ENCODE measurements around the gene HSPB6. TPM values are rescaled to one million over a fixed set of nuclear protein-coding genes. Genes with fewer than 3 reads are reported as not detected.
A peak's percentile ranks its signal among the peaks of the same experiment; 100 is the strongest.

Gene HSPB6
- total RNA-seq, 2 experiments from 2014 or later, result 0.40 to 0.55 TPM

GRCh38 chr19:35712567-35713505 lies 44.0 kb downstream of the HSPB6 start:
- peak overlapping the region; percentile 92 for H3K4me3 Mint-ChIP-seq
- peak; percentile 88 for DNase-seq
- no peaks in the 10 kb centered on the region for H3K27me3 Mint-ChIP-seq (ENCODE audit: low read depth)
- intact Hi-C loops (cut with micrococcal nuclease), result loop anchor here (1.0 to 10.0 kb wide), 11 partner anchors 11 to 1441 kb away; partner anchors contain the start of genes ALKBH6, ARHGAP33, CAPNS1 and OVOL3
- CTCF ChIA-PET, result interaction anchor here (0.7 to 6.3 kb wide), 6 partner anchors 11 to 164 kb away, joined by 3 to 120 read pairs (median 8); no protein-coding TSS in a partner anchor
- peak overlapping the region; percentile 100 for H3K27ac Mint-ChIP-seq
- H3K4me1 Mint-ChIP-seq (ENCODE audit: low read depth), result peaks cover 44% of the 10 kb centered on the region
- peaks cover 42% of the 10 kb centered on the region for H3K36me3 Mint-ChIP-seq (ENCODE audit: low read depth)
- H3K9me3 Mint-ChIP-seq, result peaks cover 2% of the 10 kb centered on the region

- Mint-ChIP-seq H3K4me3 (peak overlapping the region; percentile 52), H3K36me3 (ENCODE audit: low read depth) (peaks cover 31% of the 10 kb centered on the region), H3K27ac (peak overlapping the region; percentile 100), H3K27me3 (ENCODE audit: low read depth) (no peaks in the 10 kb centered on the region), H3K9me3 (peaks cover 2% of the 10 kb centered on the region), H3K4me1 (ENCODE audit: low read depth) (peaks cover 44% of the 10 kb centered on the region)
- intact Hi-C loops (cut with micrococcal nuclease), result loop anchor here (1.0 to 10.0 kb wide), 6 partner anchors 189 to 1439 kb away; partner anchors contain the start of genes CAPNS1, FFAR1, NFKBID and OVOL3
- CTCF ChIA-PET, result interaction anchor here (1.0 to 6.3 kb wide), 3 partner anchors 9 to 17 kb away, joined by 5 to 120 read pairs (median 43); no protein-coding TSS in a partner anchor
- DNase-seq, result peak; percentile 87
Observed at GRCh38 chr19:35710784-35711723, 45.8 kb downstream of the HSPB6 start.

GRCh38 chr19:35708391-35708790 lies 48.4 kb downstream of the HSPB6 start:
- peak overlapping the region; percentile 61 for H3K27ac Mint-ChIP-seq
- no peak overlapping the region for H3K4me3 Mint-ChIP-seq
- CTCF ChIA-PET, result interaction anchor here (1.1 to 1.3 kb wide), 2 partner anchors 9 to 14 kb away, joined by 4 to 6 read pairs; no protein-coding TSS in a partner anchor
- intact Hi-C loops (cut with micrococcal nuclease), result no loop called here
- no peaks in the 10 kb centered on the region for H3K27me3 Mint-ChIP-seq (ENCODE audit: low read depth)
- no peak for DNase-seq
- H3K4me1 Mint-ChIP-seq (ENCODE audit: low read depth), result peaks cover 39% of the 10 kb centered on the region
- H3K9me3 Mint-ChIP-seq, result peaks cover 2% of the 10 kb centered on the region
- peaks cover 5% of the 10 kb centered on the region for H3K36me3 Mint-ChIP-seq (ENCODE audit: low read depth)

Other genes with a start within 250 kb of the HSPB6 start
- gene DMKN, start 243.4 kb downstream of the HSPB6 start, total RNA-seq, result 1 to 10 TPM in 1 of 2 experiments, under 1 TPM in 1; 0.86 to 1.7 TPM
- not detected for gene SBSN, start 228.7 kb downstream of the HSPB6 start, total RNA-seq
- gene GAPDHS, start 223.6 kb downstream of the HSPB6 start, total RNA-seq, result not detected
- gene TMEM147, start 211.4 kb downstream of the HSPB6 start, total RNA-seq, result 10 to 100 TPM; 63.1 to 63.4 TPM
- gene ATP4A, start 193.4 kb downstream of the HSPB6 start, total RNA-seq, result not detected
- gene PMIS2, start 170.9 kb downstream of the HSPB6 start, total RNA-seq, result not detected
- gene HAUS5, start 144.3 kb downstream of the HSPB6 start, total RNA-seq, result 10 to 100 TPM; 40.4 to 42.5 TPM
- 10 to 100 TPM; 64.2 to 66.2 TPM for gene RBM42, start 128.0 kb downstream of the HSPB6 start, total RNA-seq
- gene ETV2, start 115.3 kb downstream of the HSPB6 start, total RNA-seq, result under 1 TPM; 0.52 to 0.84 TPM
- 100 to 1,000 TPM; 499 to 512 TPM for gene COX6B1, start 108.7 kb downstream of the HSPB6 start, total RNA-seq
- under 1 TPM in 1 of 2 experiments, not detected in 1; 0.21 TPM for gene UPK1A, start 90.5 kb downstream of the HSPB6 start, total RNA-seq
- gene ZBTB32, start 52.5 kb downstream of the HSPB6 start, total RNA-seq, result 100 to 1,000 TPM; 174 to 181 TPM
- gene KMT2B, start 39.0 kb downstream of the HSPB6 start, total RNA-seq, result 10 to 100 TPM; 62.0 to 65.8 TPM
- gene IGFLR1, start 14.6 kb downstream of the HSPB6 start, total RNA-seq, result 10 to 100 TPM; 51.0 to 52.8 TPM
- gene U2AF1L4, start 11.6 kb downstream of the HSPB6 start, total RNA-seq, result 10 to 100 TPM; 41.8 to 44.2 TPM
- 10 to 100 TPM; 32.4 to 37.7 TPM for gene PSENEN, start 11.4 kb downstream of the HSPB6 start, total RNA-seq
- gene LIN37, start 8.5 kb downstream of the HSPB6 start, total RNA-seq, result 1 to 10 TPM; 5.7 to 9.7 TPM
- gene PROSER3, start 1.1 kb upstream of the HSPB6 start, total RNA-seq, result 10 to 100 TPM; 45.3 to 47.4 TPM
- 10 to 100 TPM; 49.5 to 61.6 TPM for gene ARHGAP33, start 18.5 kb upstream of the HSPB6 start, total RNA-seq
- gene PRODH2, start 55.8 kb upstream of the HSPB6 start, total RNA-seq, result not detected
- under 1 TPM in 1 of 2 experiments, not detected in 1; 0.05 TPM for gene NPHS1, start 95.5 kb upstream of the HSPB6 start, total RNA-seq
- gene KIRREL2, start 99.9 kb upstream of the HSPB6 start, total RNA-seq, result 1 to 10 TPM; 1.0 to 1.1 TPM
- gene APLP1, start 111.5 kb upstream of the HSPB6 start, total RNA-seq, result 1 to 10 TPM in 1 of 2 experiments, under 1 TPM in 1; 0.79 to 1.2 TPM
- 10 to 100 TPM; 56.2 to 56.4 TPM for gene NFKBID, start 143.5 kb upstream of the HSPB6 start, total RNA-seq
- gene HCST, start 145.5 kb upstream of the HSPB6 start, total RNA-seq, result 10 to 100 TPM; 11.7 to 14.5 TPM
- not detected for gene TYROBP, start 151.3 kb upstream of the HSPB6 start, total RNA-seq
- gene LRFN3, start 179.3 kb upstream of the HSPB6 start, total RNA-seq, result 1 to 10 TPM; 4.0 TPM
- 10 to 100 TPM; 13.1 to 13.8 TPM for gene SDHAF1, start 238.2 kb upstream of the HSPB6 start, total RNA-seq